GM10248 (cell line): ENCODE data around the gene BMAL1.

Experiments used
- CTCF ChIA-PET: fragments of 300-600 bp; sonication (Branson Sonifier 250); formaldehyde crosslinking; extraction: SDS; loops from one replicate; lab custom pipeline; 2021; ENCODE audit warnings: antibody characterized with exemption; lab: Yijun Ruan, JAX
- POLR2A ChIA-PET: fragments of 350-650 bp; sonication (Branson Sonifier 250); formaldehyde crosslinking; extraction: SDS; loops from one replicate; lab custom pipeline; 2020; ENCODE audit warnings: antibody characterized with exemption; lab: Yijun Ruan, JAX
- DNase-seq: peaks from one replicate; pipeline ENCODE4 v3.0.0; 2012; ENCODE audit errors: extremely low spot score
- CTCF ChIP-seq: IDR thresholded peaks from 2 replicates; pipeline ENCODE4 v1.5.1; 2012; ENCODE audit warnings: mild to moderate bottlenecking, low read depth; ENCODE audit errors: extremely low read depth, missing control alignments, control extremely low read depth

BMAL1 gene

GRCh38 chr11:13291800-13292199 is 14.2 kb downstream of the BMAL1 start:
- ChIA-PET POLR2A (no interaction called here), CTCF (interaction anchor here (0.7 to 1.6 kb wide), 4 partner anchors 9 to 49 kb away, joined by 3 to 4 read pairs (median 3); no protein-coding TSS in a partner anchor)
- TF ChIP-seq CTCF: no peak
- no peak for DNase-seq

- CTCF ChIA-PET: no interaction called here
- POLR2A ChIA-PET: no interaction called here
- TF ChIP-seq CTCF: no peak
- DNase-seq: no peak
These were observed 15.4 kb downstream of the BMAL1 start for GRCh38 chr11:13292970-13293369.

GRCh38 chr11:13294178-13294577 is 16.6 kb downstream of the BMAL1 start:
- CTCF ChIA-PET: interaction anchor here (1.4 kb wide), 1 partner anchor 38 kb away, joined by 3 read pairs; no protein-coding TSS in a partner anchor
- TF ChIP-seq CTCF: no peak
- DNase-seq: no peak
- POLR2A ChIA-PET: no interaction called here

GRCh38 chr11:13294771-13295579 is 17.4 kb downstream of the BMAL1 start:
- CTCF ChIA-PET: interaction anchor here (0.6 to 1.4 kb wide), 4 partner anchors 11 to 50 kb away, joined by 3 read pairs; no protein-coding TSS in a partner anchor
- no peak for TF ChIP-seq CTCF
- POLR2A ChIA-PET: no interaction called here
- DNase-seq: no peak

GRCh38 chr11:13297308-13297916 is 19.8 kb downstream of the BMAL1 start:
- POLR2A ChIA-PET: interaction anchor here (0.6 kb wide), 1 partner anchor 9 kb away, joined by 5 read pairs; no protein-coding TSS in a partner anchor
- DNase-seq: no peak
- CTCF ChIA-PET: interaction anchor here (0.7 to 3.3 kb wide), 6 partner anchors 14 to 59 kb away, joined by 3 to 13 read pairs (median 4); no protein-coding TSS in a partner anchor
- no peak for TF ChIP-seq CTCF

- POLR2A ChIA-PET: interaction anchor here (0.6 kb wide), 1 partner anchor 10 kb away, joined by 5 read pairs; no protein-coding TSS in a partner anchor
- no peak for DNase-seq
- CTCF ChIA-PET: interaction anchor here (0.7 to 3.3 kb wide), 6 partner anchors 13 to 60 kb away, joined by 3 to 13 read pairs (median 4); no protein-coding TSS in a partner anchor
- TF ChIP-seq CTCF: no peak
These were observed 20.3 kb downstream of the BMAL1 start for GRCh38 chr11:13297917-13298356.
